Gastroesophageal sphincter (tissue), 3 donors: ENCODE data around the gene GP9.

Source experiments
- CTCF ChIP-seq, 4 experiments: fragments of 200-600 bp in 2 of 4; fragments of 450-650 bp in 2 of 4; sonication (generic) in 1 of 4; IDR thresholded peaks; one replicate each; pipeline ENCODE4 v1.5.1; 2017 to 2019; ENCODE audit warnings: antibody characterized with exemption in 4 of 4, mild to moderate bottlenecking in 2 of 4, moderate library complexity in 2 of 4
- EP300 ChIP-seq: sonication (generic); formaldehyde crosslinking; IDR thresholded peaks from one replicate; pipeline ENCODE4 v1.6.1; 2017; ENCODE audit warnings: antibody characterized with exemption, mild to moderate bottlenecking
- POLR2A ChIP-seq, 2 donors: fragments of 450-650 bp; IDR thresholded peaks; one replicate each; pipeline ENCODE4 v1.6.1; 2017; ENCODE audit warnings: antibody characterized with exemption in 2 of 2, mild to moderate bottlenecking in 2 of 2, moderate library complexity in 1 of 2
- POLR2AphosphoS5 ChIP-seq: sonication (generic); formaldehyde crosslinking; IDR thresholded peaks from one replicate; pipeline ENCODE4 v1.6.1; 2017; ENCODE audit warnings: antibody characterized with exemption

DNA sequence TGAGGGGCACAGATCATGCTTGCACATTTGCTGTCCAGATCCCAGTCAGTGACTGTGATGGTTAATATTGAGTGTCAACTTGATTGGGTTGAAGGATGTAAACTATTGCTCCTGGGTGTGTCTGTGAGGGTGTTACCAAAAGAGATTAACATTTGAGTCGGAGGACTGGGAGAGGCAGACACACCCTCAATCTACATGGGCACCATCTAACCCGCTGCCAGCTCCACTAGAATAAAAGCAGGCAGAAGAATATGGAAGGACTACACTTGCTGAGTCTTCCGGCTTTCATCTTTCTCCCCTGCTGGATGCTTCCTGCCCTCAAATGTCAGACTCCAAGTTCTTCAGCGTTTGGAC lies 5.1 kb downstream of the GP9 start:
- no peak for TF ChIP-seq POLR2A (IDR thresholded peaks at IDR 0.05)
- TF ChIP-seq CTCF (IDR thresholded peaks at IDR 0.05): no peak
- TF ChIP-seq EP300: no peak
- no peak for TF ChIP-seq POLR2AphosphoS5
